Kidney (tissue), 14 donors: ENCODE measurements around the gene BIRC6. TPM values are rescaled to one million over a fixed set of nuclear protein-coding genes. Genes with fewer than 3 reads are reported as not detected.

Source experiments
- DNase-seq, 5 donors: peaks; one replicate each; pipeline ENCODE4 v3.0.0-alpha.2; 2013 to 2020
- FAIRE-seq: peaks from 2 replicates; lab custom pipeline; 2012; peaks lifted over from hg19 to GRCh38; lab: Jason Lieb, UNC
- H3K27ac ChIP-seq, 2 donors: one replicate each; pipeline ENCODE4 v1.7.0; 2013; ENCODE audit warnings: low read depth in 2 of 2, low read length in 2 of 2, inconsistent platforms in 1 of 2
- H3K27me3 ChIP-seq: one replicate; pipeline ENCODE4 v1.7.1; 2013; ENCODE audit warnings: low read length, inconsistent platforms; ENCODE audit not compliant: control insufficient read depth, insufficient read depth
- H3K36me3 ChIP-seq, 3 donors: one replicate each; pipeline versions ENCODE4 v1.7.0 to v1.7.1; 2013; ENCODE audit warnings: low read length in 3 of 3, control low read depth in 1 of 3, inconsistent platforms in 1 of 3; ENCODE audit not compliant: insufficient read depth in 3 of 3, control insufficient read depth in 2 of 3
- H3K4me1 ChIP-seq, 3 donors: one replicate each; pipeline versions ENCODE4 v1.7.0 to v1.7.1; 2013; ENCODE audit warnings: low read length in 3 of 3, inconsistent platforms in 1 of 3, low read depth in 1 of 3; ENCODE audit not compliant: control insufficient read depth in 2 of 3, insufficient read depth in 2 of 3
- H3K4me3 ChIP-seq, 3 donors: one replicate each; pipeline versions ENCODE4 v1.7.0 to v1.8.1; 2013; ENCODE audit warnings: low read length in 3 of 3, control low read depth in 1 of 3, inconsistent platforms in 1 of 3
- H3K9ac ChIP-seq, 3 donors: one replicate each; pipeline versions ENCODE4 v1.7.0 to v1.7.1; 2013; ENCODE audit warnings: low read length in 3 of 3, control low read depth in 1 of 3, inconsistent platforms in 1 of 3
- H3K9me3 ChIP-seq, 3 donors: one replicate each; pipeline versions ENCODE4 v1.7.0 to v1.7.1; 2013; ENCODE audit warnings: low read length in 3 of 3, control low read depth in 1 of 3, inconsistent platforms in 1 of 3; ENCODE audit not compliant: control insufficient read depth in 2 of 3, insufficient read depth in 1 of 3
- CTCF ChIP-seq: IDR thresholded peaks from 3 replicates; pipeline ENCODE4 v1.5.1; 2012; ENCODE audit warnings: mild to moderate bottlenecking, moderate library complexity, borderline replicate concordance; ENCODE audit not compliant: insufficient read depth; ENCODE audit errors: extremely low read depth
- intact Hi-C: fragments of 100-400 bp; cut with DNase I; formaldehyde crosslinking; loops from one replicate; pipeline ENCODE4 v1.11.1; 2022
- polyA plus RNA-seq: library from polyadenylated mRNA; stranded (reverse); fragments of 350-450 nt; fragmentation: Illumina TruSeq; extraction: RNeasy Lipid Tissue Mini Kit (QIAGEN cat#74804); gene quantifications from one replicate; pipeline ENCODE4 v1.2.3, GENCODE V29; 2014; ENCODE audit warnings: low read depth, low replicate concordance; ENCODE audit not compliant: insufficient read depth
- total RNA-seq: library from RNA; stranded (reverse); fragmentation: NEBNext Ultra II Directional; extraction: Animal tissue kit (Norgen Biotek cat#: 25700); gene quantifications from one replicate; pipeline ENCODE4 v1.2.1, GENCODE V29; 2021
- donor health status: control.
- donor health status: control.
- donor health status: control.
- donor health status: control.
- donor health status: control.
- donor health status: DM: yes; HTN: yes; CAD: no.
- donor health status: Normal renal cell carcinoma (clear cell type).

BIRC6 gene
- total and polyA plus RNA-seq, 2 donors from 2014 or later, result 12.8 to 113 TPM

- peak; percentile 53 for TF ChIP-seq CTCF
- peak; percentile 87 for FAIRE-seq
Measured at GRCh38 chr2:32553829-32554432, 197.1 kb downstream of the BIRC6 start.

GRCh38 chr2:32558492-32558891 is 201.7 kb downstream of the BIRC6 start:
- Histone ChIP-seq H3K36me3 (peaks cover 0 to 3% (median 2%) of the 10 kb centered on the region in 3 donors), H3K4me3 (no peak overlapping the region), H3K27ac (no peak overlapping the region), H3K4me1 (no peaks in the 10 kb centered on the region), H3K9ac (no peak overlapping the region), H3K27me3 (no peaks in the 10 kb centered on the region), H3K9me3 (no peaks in the 10 kb centered on the region)
- intact Hi-C loops, result no loop called here
- FAIRE-seq, result no peak
- no peak for TF ChIP-seq CTCF
- no peak for DNase-seq

More at GRCh38 chr2:32553829-32554432, 197.1 kb downstream of the BIRC6 start:
- Histone ChIP-seq H3K36me3 (no peaks in the 10 kb centered on the region), H3K27ac (no peak overlapping the region), H3K9ac (no peak overlapping the region), H3K4me1 (no peaks in the 10 kb centered on the region), H3K9me3 (no peaks in the 10 kb centered on the region), H3K4me3 (no peak overlapping the region), H3K27me3 (no peaks in the 10 kb centered on the region)
- peak in 2 of 5 donors; percentile 42 to 60 for DNase-seq
- intact Hi-C loops, result no loop called here

DNA sequence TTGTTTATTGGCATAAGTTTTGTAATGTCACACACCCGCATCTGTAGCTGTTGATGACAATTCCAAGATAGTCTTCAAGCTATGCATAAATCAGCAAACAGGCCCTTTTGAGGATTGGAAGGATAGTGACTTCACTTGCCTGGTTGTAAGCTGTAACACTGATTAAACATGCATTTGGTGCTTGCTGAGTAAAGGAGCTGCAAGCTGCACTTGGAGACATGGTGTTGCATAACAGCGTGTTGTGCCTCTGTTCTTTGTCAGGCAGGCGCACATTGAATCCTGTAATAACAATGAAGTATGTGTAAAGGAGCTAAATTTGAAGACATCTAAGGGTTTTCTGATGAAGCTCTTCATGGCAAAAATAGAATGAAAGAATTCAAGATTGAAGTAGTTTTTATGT is 202.3 kb downstream of the BIRC6 start:
- Histone ChIP-seq H3K27ac (no peak overlapping the region), H3K27me3 (no peaks in the 10 kb centered on the region), H3K9ac (no peak overlapping the region), H3K4me3 (no peak overlapping the region), H3K4me1 (no peaks in the 10 kb centered on the region), H3K9me3 (no peaks in the 10 kb centered on the region), H3K36me3 (peaks cover 0 to 3% (median 2%) of the 10 kb centered on the region in 3 donors)
- DNase-seq (no peak), FAIRE-seq (no peak)
- TF ChIP-seq CTCF, result no peak
- intact Hi-C loops, result no loop called here
